A673 (cell line): ENCODE data around the gene CACYBP. TPM values are rescaled to one million over a fixed set of nuclear protein-coding genes. Genes with fewer than 3 reads are reported as not detected.

Experiments
- BruUV-seq: library from RNA; stranded (reverse); fragments of 400-500 nt; replicated peaks from 2 replicates; lab custom pipeline; 2021; lab: Mats Ljungman, UMichigan
- CTCF ChIA-PET: fragments of 300-600 bp; sonication (Branson Sonifier 250); formaldehyde crosslinking; loops from one replicate; lab custom pipeline; 2022; ENCODE audit warnings: antibody characterized with exemption; lab: Charles Lee
- POLR2A ChIA-PET: fragments of 300-600 bp; sonication (Branson Sonifier 250); formaldehyde crosslinking; loops from one replicate; lab custom pipeline; 2022; ENCODE audit warnings: antibody characterized with exemption; ENCODE audit not compliant: low non-redundant PET; lab: Charles Lee
- DNase-seq: peaks from one replicate; pipeline ENCODE4 v3.0.0-alpha.2; 2015; ENCODE audit warnings: low spot score
- H3K27ac ChIP-seq: fragments of 200-600 bp; sonication (generic); 2 replicates; pipeline ENCODE4 v1.5.1; 2016; ENCODE audit warnings: mixed run types, low read depth, mild to moderate bottlenecking, mixed read lengths, antibody characterized with exemption, low read length; ENCODE audit not compliant: poor library complexity, severe bottlenecking
- H3K27me3 ChIP-seq: fragments of 200-600 bp; sonication (generic); replicated peaks from 2 replicates; pipeline ENCODE4 v1.6.1; 2017; ENCODE audit warnings: mixed run types, low read depth, mild to moderate bottlenecking, mixed read lengths, antibody characterized with exemption, low read length; ENCODE audit not compliant: insufficient read depth, poor library complexity
- H3K36me3 ChIP-seq: fragments of 200-600 bp; sonication (generic); 2 replicates; pipeline ENCODE4 v1.6.1; 2016; ENCODE audit warnings: mixed run types, mild to moderate bottlenecking, mixed read lengths, antibody characterized with exemption, low read length; ENCODE audit not compliant: insufficient read depth, poor library complexity, severe bottlenecking
- H3K4me1 ChIP-seq: fragments of 200-600 bp; sonication (generic); 2 replicates; pipeline ENCODE4 v1.6.1; 2017; ENCODE audit warnings: mixed run types, mild to moderate bottlenecking, mixed read lengths, antibody characterized with exemption, low read length; ENCODE audit not compliant: insufficient read depth, poor library complexity, severe bottlenecking
- H3K4me3 ChIP-seq: fragments of 200-600 bp; sonication (generic); 2 replicates; pipeline ENCODE4 v1.5.1; 2016; ENCODE audit warnings: low read depth, mixed run types, mild to moderate bottlenecking, mixed read lengths, low read length; ENCODE audit not compliant: poor library complexity, severe bottlenecking
- H3K9me3 ChIP-seq: fragments of 200-600 bp; sonication (generic); 2 replicates; pipeline ENCODE4 v1.6.1; 2016; ENCODE audit warnings: mixed run types, low read depth, mild to moderate bottlenecking, mixed read lengths, antibody characterized with exemption, low read length; ENCODE audit not compliant: poor library complexity, severe bottlenecking
- EZH2 ChIP-seq: fragments of 200-600 bp; sonication (generic); IDR thresholded peaks from 2 replicates; pipeline ENCODE4 v1.6.1; 2017; ENCODE audit warnings: borderline replicate concordance, low read depth, mild to moderate bottlenecking, mixed read lengths, antibody characterized with exemption, low read length; ENCODE audit not compliant: poor library complexity, severe bottlenecking
- intact Hi-C: fragments of 100-400 bp; cut with micrococcal nuclease; formaldehyde crosslinking; loops from one replicate; pipeline ENCODE4 v1.10.0; 2022; ENCODE audit not compliant: unreplicated experiment
- total RNA-seq: library from RNA; stranded (reverse); gene quantifications from 2 replicates; pipeline ENCODE4 v1.2.3, GENCODE V29; 2021
- TF ChIP-seq, protein P1 (sequence below): fragments of 300-800, 200-600 bp; sonication (generic); conservative IDR thresholded peaks from 2 replicates; pipeline ENCODE4 v1.5.1; 2017; ENCODE audit warnings: low read depth, mild to moderate bottlenecking, antibody characterized with exemption, low read length, moderate library complexity, mixed read lengths

The CACYBP gene
- total RNA-seq, 1 experiment from 2014 or later = 307 TPM

DNA sequence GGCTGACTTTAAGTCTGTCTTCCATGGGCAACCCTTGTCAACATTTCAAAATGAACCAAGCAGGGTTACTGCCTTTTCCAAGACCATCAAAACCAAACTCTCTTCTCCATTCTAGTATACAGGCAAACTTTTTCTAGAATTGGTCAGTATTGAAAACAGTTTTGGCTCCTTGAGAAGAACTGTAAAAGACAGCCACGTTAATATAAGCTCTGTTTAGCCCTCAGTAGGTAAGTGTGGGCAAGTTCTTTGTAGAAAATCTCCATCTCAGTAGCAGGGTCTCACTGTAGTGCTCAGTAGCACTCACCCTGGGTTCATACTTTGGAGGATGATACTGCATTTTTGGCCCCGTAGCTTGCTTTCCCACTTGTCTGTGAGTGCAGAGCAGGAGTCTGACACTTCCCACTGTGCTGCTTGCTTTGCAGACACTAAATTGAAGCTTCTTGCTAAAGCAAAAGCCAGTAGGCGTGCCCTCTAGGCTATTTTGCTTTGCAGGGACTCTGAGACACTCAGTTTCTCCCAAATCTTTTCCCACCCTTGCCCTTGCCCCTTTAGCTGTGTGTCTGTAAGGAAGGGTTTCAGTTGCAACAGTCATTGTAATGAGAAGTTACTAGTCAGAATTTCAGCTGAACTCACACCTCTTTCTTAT is 34.3 kb upstream of the CACYBP start:
- CTCF ChIA-PET = no interaction called here
- TF ChIP-seq, protein P1, sequence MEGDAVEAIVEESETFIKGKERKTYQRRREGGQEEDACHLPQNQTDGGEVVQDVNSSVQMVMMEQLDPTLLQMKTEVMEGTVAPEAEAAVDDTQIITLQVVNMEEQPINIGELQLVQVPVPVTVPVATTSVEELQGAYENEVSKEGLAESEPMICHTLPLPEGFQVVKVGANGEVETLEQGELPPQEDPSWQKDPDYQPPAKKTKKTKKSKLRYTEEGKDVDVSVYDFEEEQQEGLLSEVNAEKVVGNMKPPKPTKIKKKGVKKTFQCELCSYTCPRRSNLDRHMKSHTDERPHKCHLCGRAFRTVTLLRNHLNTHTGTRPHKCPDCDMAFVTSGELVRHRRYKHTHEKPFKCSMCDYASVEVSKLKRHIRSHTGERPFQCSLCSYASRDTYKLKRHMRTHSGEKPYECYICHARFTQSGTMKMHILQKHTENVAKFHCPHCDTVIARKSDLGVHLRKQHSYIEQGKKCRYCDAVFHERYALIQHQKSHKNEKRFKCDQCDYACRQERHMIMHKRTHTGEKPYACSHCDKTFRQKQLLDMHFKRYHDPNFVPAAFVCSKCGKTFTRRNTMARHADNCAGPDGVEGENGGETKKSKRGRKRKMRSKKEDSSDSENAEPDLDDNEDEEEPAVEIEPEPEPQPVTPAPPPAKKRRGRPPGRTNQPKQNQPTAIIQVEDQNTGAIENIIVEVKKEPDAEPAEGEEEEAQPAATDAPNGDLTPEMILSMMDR = no peak
- TF ChIP-seq EZH2 = no peak
- Histone ChIP-seq H3K4me3 (no peak overlapping the region), H3K4me1 (no peaks in the 10 kb centered on the region), H3K9me3 (no peaks in the 10 kb centered on the region), H3K36me3 (no peaks in the 10 kb centered on the region), H3K27me3 (no peaks in the 10 kb centered on the region), H3K27ac (no peak overlapping the region)
- BruUV-seq = no TSS peak
- intact Hi-C loops = no loop called here
- DNase-seq = no peak
- POLR2A ChIA-PET = no interaction called here

DNA sequence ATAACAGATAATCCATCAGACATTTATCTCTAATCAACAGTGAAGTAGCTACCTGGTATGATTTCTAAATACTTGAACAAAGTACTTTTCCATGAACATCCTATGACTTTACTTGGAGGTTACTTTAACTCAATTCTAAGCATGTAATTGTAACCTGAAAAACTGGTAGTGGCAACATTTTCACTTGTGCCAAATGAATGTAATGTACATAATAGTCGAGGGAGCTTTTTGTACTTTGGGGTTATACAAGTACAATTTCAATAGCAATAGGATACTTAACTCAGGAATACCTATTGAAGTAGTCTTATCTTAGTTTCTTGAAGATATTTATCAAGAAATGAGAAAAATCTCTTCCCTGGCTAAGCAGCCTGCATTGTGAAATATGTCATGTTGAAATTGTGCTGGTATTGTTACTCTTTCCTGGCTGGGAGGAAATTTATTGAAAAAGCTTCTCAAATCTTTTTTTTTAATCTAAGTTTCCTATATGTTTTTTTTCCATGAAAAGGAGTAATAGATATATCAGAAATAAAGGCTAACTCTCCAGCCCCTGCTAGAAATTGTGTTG is 33.7 kb upstream of the CACYBP start:
- POLR2A ChIA-PET = no interaction called here
- Histone ChIP-seq H3K9me3 (no peaks in the 10 kb centered on the region), H3K36me3 (no peaks in the 10 kb centered on the region), H3K27ac (no peak overlapping the region), H3K4me3 (no peak overlapping the region), H3K4me1 (no peaks in the 10 kb centered on the region), H3K27me3 (no peaks in the 10 kb centered on the region)
- CTCF ChIA-PET = no interaction called here
- intact Hi-C loops = no loop called here
- DNase-seq = no peak
- TF ChIP-seq, protein P1 = no peak
- TF ChIP-seq EZH2 = no peak
- BruUV-seq = no TSS peak

DNA sequence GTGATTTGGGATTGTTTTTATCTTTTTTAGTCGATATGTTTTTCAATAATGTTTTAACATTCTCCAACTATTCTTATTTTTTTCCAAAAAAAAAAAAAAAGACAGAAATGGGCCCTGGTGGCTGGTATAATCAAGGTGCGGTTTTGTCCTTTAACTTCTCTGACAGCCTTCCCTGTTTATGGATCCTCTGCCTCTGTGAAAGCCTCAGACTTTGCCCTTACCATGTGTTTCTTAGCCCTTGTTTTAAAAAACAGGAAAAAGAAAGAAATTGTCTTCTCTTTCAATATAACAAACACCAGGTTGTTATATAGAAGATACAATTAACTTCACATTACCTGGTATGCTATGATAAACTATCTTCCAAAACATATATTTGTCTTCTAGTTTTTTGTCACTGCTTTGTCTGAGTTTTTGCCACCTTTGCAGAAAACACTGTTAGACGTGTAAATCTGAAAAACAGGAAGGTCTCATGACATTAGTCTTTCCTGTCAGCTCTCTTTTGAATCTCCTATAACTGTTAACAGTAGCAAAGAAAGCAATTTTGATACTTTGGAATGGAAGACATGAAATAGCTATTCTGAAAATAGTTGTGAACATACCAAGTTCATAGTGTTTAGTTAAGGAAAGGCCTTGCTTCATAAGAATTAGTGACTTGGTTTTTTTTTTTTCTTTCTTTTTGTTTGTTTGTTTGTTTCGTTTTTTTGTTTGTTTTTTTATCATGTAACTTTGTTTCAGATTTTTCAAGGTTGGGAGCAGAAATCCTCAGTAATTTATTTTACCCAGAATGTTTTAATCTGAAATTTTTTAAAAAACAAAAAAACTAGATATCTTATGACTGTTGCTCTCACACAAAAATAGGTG is 31.7 kb upstream of the CACYBP start:
- ChIA-PET POLR2A (no interaction called here), CTCF (no interaction called here)
- Histone ChIP-seq H3K4me3 (no peak overlapping the region), H3K27ac (no peak overlapping the region), H3K9me3 (no peaks in the 10 kb centered on the region), H3K27me3 (no peaks in the 10 kb centered on the region), H3K36me3 (no peaks in the 10 kb centered on the region), H3K4me1 (no peaks in the 10 kb centered on the region)
- no peak for DNase-seq
- BruUV-seq = no TSS peak
- TF ChIP-seq EZH2 = no peak
- TF ChIP-seq, protein P1 = no peak
- intact Hi-C loops = no loop called here
